OCI-LY1 (cell line): ENCODE measurements around the gene EPS8L3.

Experiments used
- H2AFZ ChIP-seq: fragments of 200-600 bp; sonication (generic), shearing (Covaris generic); 2 replicates; pipeline ENCODE4 v1.6.0; 2014; ENCODE audit warnings: antibody characterized with exemption, mild to moderate bottlenecking, low read length
- H3F3A ChIP-seq: fragments of 200-600 bp; sonication (generic), shearing (Covaris generic); 2 replicates; pipeline ENCODE4 v1.6.0; 2014; ENCODE audit warnings: mild to moderate bottlenecking, antibody characterized with exemption, low read length, moderate library complexity; ENCODE audit not compliant: insufficient read depth
- H3K27ac ChIP-seq: fragments of 200-600 bp; sonication (generic); 2 replicates; pipeline ENCODE4 v1.5.1; 2014; ENCODE audit warnings: low read length, mixed run types, mild to moderate bottlenecking, low read depth; ENCODE audit not compliant: poor library complexity, severe bottlenecking
- H3K27me3 ChIP-seq: fragments of 200-600 bp; sonication (generic); 2 replicates; pipeline ENCODE4 v1.6.0; 2014; ENCODE audit warnings: antibody characterized with exemption, mild to moderate bottlenecking, low read length, moderate library complexity; ENCODE audit not compliant: insufficient read depth
- H3K36me3 ChIP-seq: fragments of 200-600 bp; sonication (generic); 2 replicates; pipeline ENCODE4 v1.6.1; 2014; ENCODE audit warnings: mild to moderate bottlenecking, antibody characterized with exemption, low read length, moderate library complexity, mixed read lengths; ENCODE audit not compliant: insufficient read depth
- H3K4me1 ChIP-seq: fragments of 200-600 bp; sonication (generic); 2 replicates; pipeline ENCODE4 v1.5.1; 2014; ENCODE audit warnings: mild to moderate bottlenecking, low read length, moderate library complexity; ENCODE audit not compliant: insufficient read depth, severe bottlenecking
- H3K4me2 ChIP-seq: fragments of 200-600 bp; sonication (generic), shearing (Covaris generic); 2 replicates; pipeline ENCODE4 v1.6.1; 2014; ENCODE audit warnings: low read length
- H3K4me3 ChIP-seq: fragments of 200-600 bp; sonication (generic); 2 replicates; pipeline ENCODE4 v1.5.1; 2014; ENCODE audit warnings: low read length, low read depth, mild to moderate bottlenecking, mixed read lengths; ENCODE audit not compliant: poor library complexity, severe bottlenecking
- H3K79me2 ChIP-seq: fragments of 200-600 bp; shearing (Covaris generic); 2 replicates; pipeline ENCODE4 v1.6.1; 2016; ENCODE audit warnings: mixed run types, low read length, mixed read lengths; ENCODE audit not compliant: insufficient read depth
- H3K9ac ChIP-seq: fragments of 200-600 bp; sonication (generic), shearing (Covaris generic); 2 replicates; pipeline ENCODE4 v1.6.1; 2014; ENCODE audit warnings: mild to moderate bottlenecking, low read length, mixed read lengths
- H3K9me2 ChIP-seq: fragments of 200-600 bp; sonication (generic), shearing (Covaris generic); 2 replicates; pipeline ENCODE4 v1.6.1; 2014; ENCODE audit warnings: low read depth, mild to moderate bottlenecking, low read length, mixed read lengths
- H3K9me3 ChIP-seq: fragments of 200-600 bp; shearing (Covaris generic); 2 replicates; pipeline ENCODE4 v1.6.1; 2014; ENCODE audit warnings: low read length, mixed read lengths
- H4K20me1 ChIP-seq: fragments of 200-600 bp; sonication (generic), shearing (Covaris generic); 2 replicates; pipeline ENCODE4 v1.6.0; 2016; ENCODE audit warnings: mild to moderate bottlenecking, low read length; ENCODE audit not compliant: insufficient read depth
- CTCF ChIP-seq: fragments of 200-600 bp; sonication (generic), shearing (Covaris generic); IDR thresholded peaks from 2 replicates; pipeline ENCODE4 v1.5.1; 2017; ENCODE audit warnings: mild to moderate bottlenecking, antibody characterized with exemption, low read length, moderate library complexity, mixed read lengths
- EZH2 ChIP-seq: fragments of 200-600 bp; sonication (generic), shearing (Covaris generic); IDR thresholded peaks from 2 replicates; pipeline ENCODE4 v1.8.0; 2017; ENCODE audit warnings: borderline replicate concordance, mixed run types, mild to moderate bottlenecking, antibody characterized with exemption, low read length, moderate library complexity, mixed read lengths

Gene EPS8L3

GRCh38 chr1:109716570-109717090 lies 47.1 kb downstream of the EPS8L3 start:
- no peaks in the 10 kb centered on the region for H3K9me2 ChIP-seq
- TF ChIP-seq EZH2 (no peak), CTCF (no peak)
- H3K79me2 ChIP-seq, result no peaks in the 10 kb centered on the region
- H3K27me3 ChIP-seq, result peaks cover 6% of the 10 kb centered on the region; the same call in 1 of the 2 replicates
- H3K9ac ChIP-seq, result no peak overlapping the region
- no peak overlapping the region for H2AFZ ChIP-seq
- no peaks in the 10 kb centered on the region for H3K9me3 ChIP-seq
- no peak overlapping the region for H3K4me3 ChIP-seq
- no peak overlapping the region for H3K27ac ChIP-seq
- no peaks in the 10 kb centered on the region for H3K36me3 ChIP-seq
- H3K4me2 ChIP-seq, result no peak overlapping the region
- H3K4me1 ChIP-seq, result no peaks in the 10 kb centered on the region
- H4K20me1 ChIP-seq, result no peaks in the 10 kb centered on the region
- H3F3A ChIP-seq, result no peaks in the 10 kb centered on the region

- TF ChIP-seq EZH2 (no peak), CTCF (no peak)
- H3K27ac ChIP-seq, result no peak overlapping the region
Observed at GRCh38 chr1:109716121-109716520, 47.6 kb downstream of the EPS8L3 start.

GRCh38 chr1:109714661-109715372 lies 48.9 kb downstream of the EPS8L3 start:
- Histone ChIP-seq H3K36me3 (no peaks in the 10 kb centered on the region), H3K79me2 (no peaks in the 10 kb centered on the region), H3K27me3 (peaks cover 6% of the 10 kb centered on the region; the same call in 1 of the 2 replicates), H3K27ac (no peak overlapping the region), H3K9ac (no peak overlapping the region), H3K4me2 (no peak overlapping the region), H3K4me1 (no peaks in the 10 kb centered on the region), H4K20me1 (no peaks in the 10 kb centered on the region), H3K4me3 (no peak overlapping the region), H3F3A (no peaks in the 10 kb centered on the region), H3K9me3 (no peaks in the 10 kb centered on the region), H2AFZ (no peak overlapping the region), H3K9me2 (no peaks in the 10 kb centered on the region)
- TF ChIP-seq CTCF, result no peak
- no peak for TF ChIP-seq EZH2

More at GRCh38 chr1:109716121-109716520, 47.6 kb downstream of the EPS8L3 start:
- no peak overlapping the region for H3K4me3 ChIP-seq
- no peaks in the 10 kb centered on the region for H3K9me3 ChIP-seq
- no peak overlapping the region for H3K4me2 ChIP-seq
- H3K9ac ChIP-seq, result no peak overlapping the region
- H3K27me3 ChIP-seq, result peaks cover 6% of the 10 kb centered on the region; the same call in 1 of the 2 replicates
- H2AFZ ChIP-seq, result no peak overlapping the region
- H3K36me3 ChIP-seq, result no peaks in the 10 kb centered on the region
- no peaks in the 10 kb centered on the region for H3F3A ChIP-seq
- H3K4me1 ChIP-seq, result no peaks in the 10 kb centered on the region
- H3K9me2 ChIP-seq, result no peaks in the 10 kb centered on the region
- H3K79me2 ChIP-seq, result no peaks in the 10 kb centered on the region
- no peaks in the 10 kb centered on the region for H4K20me1 ChIP-seq
